Right lung (tissue), 5 donors: ENCODE results near the gene CSGALNACT2. TPM values are rescaled to one million over a fixed set of nuclear protein-coding genes. Genes with fewer than 3 reads are reported as not detected.

Source experiments
- DNase-seq, 2 donors: peaks; one replicate each; pipeline ENCODE4 v3.0.0-alpha.2; 2013
- polyA plus RNA-seq, 5 donors: library from polyadenylated mRNA; unstranded; fragments of 120-200 nt; gene quantifications; one replicate each; pipeline versions ENCODE4 v1.2.1 to v1.2.3, GENCODE V29; 2013; ENCODE audit warnings: inconsistent platforms in 1 of 5, low replicate concordance in 1 of 5; ENCODE audit not compliant: insufficient read length in 5 of 5, insufficient read depth in 1 of 5

CSGALNACT2 gene
- polyA plus RNA-seq, 5 donors: 25.5 to 50.4 (median 42.2) TPM

- no peak for DNase-seq
These were observed 88.9 kb downstream of the CSGALNACT2 start for GRCh38 chr10:43226851-43227845.

GRCh38 chr10:43227911-43228782 is 89.9 kb downstream of the CSGALNACT2 start:
- DNase-seq: no peak

- no peak for DNase-seq
These were observed 90.5 kb downstream of the CSGALNACT2 start for GRCh38 chr10:43228783-43229207.

GRCh38 chr10:43229208-43230061 is 91.2 kb downstream of the CSGALNACT2 start:
- DNase-seq: no peak

- DNase-seq: no peak
These were observed 92.1 kb downstream of the CSGALNACT2 start for GRCh38 chr10:43230101-43230908.

GRCh38 chr10:43230909-43231522 is 92.8 kb downstream of the CSGALNACT2 start:
- no peak for DNase-seq

GRCh38 chr10:43231523-43232078 is 93.4 kb downstream of the CSGALNACT2 start:
- DNase-seq: no peak

- no peak for DNase-seq
These were observed 95.6 kb downstream of the CSGALNACT2 start for GRCh38 chr10:43233601-43234430.

GRCh38 chr10:43234471-43235041 is 96.3 kb downstream of the CSGALNACT2 start:
- DNase-seq: no peak

Other genes with a start within 250 kb of the CSGALNACT2 start
- 1 to 10 TPM; 1.5 to 2.8 (median 2.0) TPM for gene RET, start 61.4 kb upstream of the CSGALNACT2 start, polyA plus RNA-seq
- gene RASGEF1A, start 128.6 kb downstream of the CSGALNACT2 start, polyA plus RNA-seq: 1 to 10 TPM; 1.8 to 4.8 (median 3.4) TPM
- gene FXYD4, start 233.2 kb downstream of the CSGALNACT2 start, polyA plus RNA-seq: under 1 TPM in 1 of 5 donors, not detected in 4; 0.22 TPM